HL-60 (cell line): ENCODE results near the gene STAT1.

ENCODE experiments used
- DNase-seq, 2 experiments: peaks; one replicate each; pipeline ENCODE4 v3.0.0-alpha.2; 2010 to 2020; ENCODE audit warnings: low read depth in 1 of 2, low spot score in 1 of 2
- H3K27ac ChIP-seq: fragments of 250-450 bp; sonication (Bioruptor Pico); replicated peaks from 2 replicates; pipeline ENCODE4 v1.5.1; 2020; ENCODE audit warnings: mild to moderate bottlenecking, moderate library complexity
- H3K27me3 ChIP-seq: fragments of 250-450 bp; sonication (Bioruptor Pico); 2 replicates; pipeline ENCODE4 v1.5.1; 2021; ENCODE audit warnings: mild to moderate bottlenecking, moderate library complexity; ENCODE audit not compliant: insufficient read depth, poor library complexity, severe bottlenecking
- H3K4me3 ChIP-seq: replicated peaks from 2 replicates; pipeline ENCODE4 v1.5.1; 2011; ENCODE audit warnings: mild to moderate bottlenecking, control low read depth, low read length; ENCODE audit not compliant: insufficient read depth
- GABPA ChIP-seq: IDR thresholded peaks from 2 replicates; pipeline ENCODE4 v1.6.1; 2012; ENCODE audit warnings: low read depth
- POLR2AphosphoS5 ChIP-seq: IDR thresholded peaks from 2 replicates; pipeline ENCODE4 v1.6.1; 2012; ENCODE audit warnings: low read depth
- SPI1 ChIP-seq: IDR thresholded peaks from 2 replicates; pipeline ENCODE4 v1.6.1; 2012; ENCODE audit warnings: low read depth, mild to moderate bottlenecking, borderline replicate concordance
- TF ChIP-seq, protein P1 (sequence below): IDR thresholded peaks from 2 replicates; pipeline ENCODE4 v1.6.1; 2012; ENCODE audit warnings: low read depth; ENCODE audit not compliant: insufficient replicate concordance
- TF ChIP-seq, protein P2 (sequence below): IDR thresholded peaks from one replicate; pipeline ENCODE4 v1.5.1; 2011; ENCODE audit warnings: low read length, control low read depth, inconsistent platforms; ENCODE audit not compliant: insufficient read depth

Gene STAT1

DNA sequence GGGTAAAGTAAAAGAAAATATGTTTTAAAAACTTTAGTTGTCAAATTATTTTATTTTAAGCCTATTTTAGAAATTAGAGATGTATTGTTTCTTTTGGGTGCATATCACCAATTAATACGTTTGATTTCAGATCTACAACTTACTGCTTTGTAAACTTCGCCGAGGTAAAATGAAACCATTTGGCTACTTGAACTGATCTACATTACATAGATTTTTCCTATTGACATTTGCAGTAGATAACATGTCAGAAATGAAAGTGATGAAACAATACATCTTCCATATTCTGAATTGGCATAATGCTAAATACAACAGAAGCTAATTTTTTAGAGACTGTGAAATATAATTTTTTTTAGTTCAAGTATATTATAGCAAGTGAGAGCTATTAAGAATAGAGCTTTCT, 93.9 kb downstream of the STAT1 start:
- H3K27me3 ChIP-seq, result no peaks in the 10 kb centered on the region
- no peak for DNase-seq
- no peak overlapping the region for H3K4me3 ChIP-seq
- TF ChIP-seq POLR2AphosphoS5 (no peak), GABPA (no peak), SPI1 (no peak)
- TF ChIP-seq, protein P1, sequence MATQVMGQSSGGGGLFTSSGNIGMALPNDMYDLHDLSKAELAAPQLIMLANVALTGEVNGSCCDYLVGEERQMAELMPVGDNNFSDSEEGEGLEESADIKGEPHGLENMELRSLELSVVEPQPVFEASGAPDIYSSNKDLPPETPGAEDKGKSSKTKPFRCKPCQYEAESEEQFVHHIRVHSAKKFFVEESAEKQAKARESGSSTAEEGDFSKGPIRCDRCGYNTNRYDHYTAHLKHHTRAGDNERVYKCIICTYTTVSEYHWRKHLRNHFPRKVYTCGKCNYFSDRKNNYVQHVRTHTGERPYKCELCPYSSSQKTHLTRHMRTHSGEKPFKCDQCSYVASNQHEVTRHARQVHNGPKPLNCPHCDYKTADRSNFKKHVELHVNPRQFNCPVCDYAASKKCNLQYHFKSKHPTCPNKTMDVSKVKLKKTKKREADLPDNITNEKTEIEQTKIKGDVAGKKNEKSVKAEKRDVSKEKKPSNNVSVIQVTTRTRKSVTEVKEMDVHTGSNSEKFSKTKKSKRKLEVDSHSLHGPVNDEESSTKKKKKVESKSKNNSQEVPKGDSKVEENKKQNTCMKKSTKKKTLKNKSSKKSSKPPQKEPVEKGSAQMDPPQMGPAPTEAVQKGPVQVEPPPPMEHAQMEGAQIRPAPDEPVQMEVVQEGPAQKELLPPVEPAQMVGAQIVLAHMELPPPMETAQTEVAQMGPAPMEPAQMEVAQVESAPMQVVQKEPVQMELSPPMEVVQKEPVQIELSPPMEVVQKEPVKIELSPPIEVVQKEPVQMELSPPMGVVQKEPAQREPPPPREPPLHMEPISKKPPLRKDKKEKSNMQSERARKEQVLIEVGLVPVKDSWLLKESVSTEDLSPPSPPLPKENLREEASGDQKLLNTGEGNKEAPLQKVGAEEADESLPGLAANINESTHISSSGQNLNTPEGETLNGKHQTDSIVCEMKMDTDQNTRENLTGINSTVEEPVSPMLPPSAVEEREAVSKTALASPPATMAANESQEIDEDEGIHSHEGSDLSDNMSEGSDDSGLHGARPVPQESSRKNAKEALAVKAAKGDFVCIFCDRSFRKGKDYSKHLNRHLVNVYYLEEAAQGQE, result no peak
- TF ChIP-seq, protein P2, sequence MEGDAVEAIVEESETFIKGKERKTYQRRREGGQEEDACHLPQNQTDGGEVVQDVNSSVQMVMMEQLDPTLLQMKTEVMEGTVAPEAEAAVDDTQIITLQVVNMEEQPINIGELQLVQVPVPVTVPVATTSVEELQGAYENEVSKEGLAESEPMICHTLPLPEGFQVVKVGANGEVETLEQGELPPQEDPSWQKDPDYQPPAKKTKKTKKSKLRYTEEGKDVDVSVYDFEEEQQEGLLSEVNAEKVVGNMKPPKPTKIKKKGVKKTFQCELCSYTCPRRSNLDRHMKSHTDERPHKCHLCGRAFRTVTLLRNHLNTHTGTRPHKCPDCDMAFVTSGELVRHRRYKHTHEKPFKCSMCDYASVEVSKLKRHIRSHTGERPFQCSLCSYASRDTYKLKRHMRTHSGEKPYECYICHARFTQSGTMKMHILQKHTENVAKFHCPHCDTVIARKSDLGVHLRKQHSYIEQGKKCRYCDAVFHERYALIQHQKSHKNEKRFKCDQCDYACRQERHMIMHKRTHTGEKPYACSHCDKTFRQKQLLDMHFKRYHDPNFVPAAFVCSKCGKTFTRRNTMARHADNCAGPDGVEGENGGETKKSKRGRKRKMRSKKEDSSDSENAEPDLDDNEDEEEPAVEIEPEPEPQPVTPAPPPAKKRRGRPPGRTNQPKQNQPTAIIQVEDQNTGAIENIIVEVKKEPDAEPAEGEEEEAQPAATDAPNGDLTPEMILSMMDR, result no peak
- H3K27ac ChIP-seq, result no peak overlapping the region
